HG02885 (cell line): ENCODE measurements around the gene USP6.
"Not testable (repeated sequence)": the region's sequence is repeated elsewhere in the genome, so short reads cannot be mapped to it uniquely, and the experiment has no call there.

ENCODE experiments used
- ATAC-seq: cut with Tn5 transposase; IDR thresholded peaks from one replicate; pipeline ENCODE4 v1.9.1; 2021; ENCODE audit warnings: mild to moderate bottlenecking; ENCODE audit not compliant: unreplicated experiment, poor library complexity

Gene USP6

DNA sequence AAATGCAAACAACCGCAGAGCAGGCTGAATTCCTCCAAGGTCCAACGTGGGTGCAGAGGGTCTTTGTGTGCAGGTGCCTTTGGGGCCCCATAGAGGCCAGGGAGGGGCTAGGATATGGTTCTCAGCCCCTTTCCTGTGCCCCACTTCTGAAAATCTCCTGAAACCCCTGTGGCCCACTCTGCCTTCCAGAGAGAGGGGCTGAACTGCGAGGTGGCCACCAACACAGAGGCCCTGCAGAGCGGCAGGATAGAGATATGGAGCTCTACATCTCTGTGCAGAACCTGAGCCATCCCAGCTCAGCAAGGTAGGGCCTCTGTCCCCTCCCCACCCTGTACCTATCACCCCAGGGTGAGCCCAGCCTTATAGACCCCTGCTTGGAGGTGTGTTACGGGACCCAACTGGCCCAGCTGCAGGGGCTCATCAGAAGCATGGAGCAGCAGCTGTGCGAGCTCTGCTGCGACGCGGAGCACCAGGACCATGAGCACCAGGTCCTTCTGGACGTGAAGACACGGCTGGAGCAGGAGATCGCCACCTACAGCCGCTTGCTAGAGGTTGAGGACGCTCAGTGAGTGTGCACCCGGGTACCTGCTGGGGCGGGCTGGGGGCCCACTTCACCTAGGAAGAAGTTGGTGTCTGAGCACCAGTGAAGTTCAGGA is 5.5 kb downstream of the USP6 start:
- no peak for ATAC-seq

DNA sequence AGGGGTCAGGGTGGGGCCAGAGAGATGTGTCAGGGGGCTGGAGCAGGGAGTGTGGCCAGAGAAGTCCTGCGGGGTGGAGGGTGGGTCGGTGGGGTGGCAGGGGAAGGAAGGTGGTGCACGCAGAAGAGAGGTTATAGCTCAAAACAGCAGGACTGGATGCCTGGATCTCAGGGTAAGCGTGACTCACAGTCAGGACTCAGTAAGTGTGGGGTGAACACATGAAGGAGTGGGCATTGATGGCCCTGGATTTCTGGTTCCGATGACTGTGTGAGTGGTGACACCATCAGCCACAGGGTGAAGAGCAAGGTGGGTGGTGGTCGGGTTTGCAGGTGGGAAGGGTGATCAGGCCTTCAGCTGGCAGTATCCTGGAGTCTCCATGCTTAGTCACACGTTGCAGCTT is 6.2 kb downstream of the USP6 start:
- not testable (repeated sequence) for ATAC-seq

DNA sequence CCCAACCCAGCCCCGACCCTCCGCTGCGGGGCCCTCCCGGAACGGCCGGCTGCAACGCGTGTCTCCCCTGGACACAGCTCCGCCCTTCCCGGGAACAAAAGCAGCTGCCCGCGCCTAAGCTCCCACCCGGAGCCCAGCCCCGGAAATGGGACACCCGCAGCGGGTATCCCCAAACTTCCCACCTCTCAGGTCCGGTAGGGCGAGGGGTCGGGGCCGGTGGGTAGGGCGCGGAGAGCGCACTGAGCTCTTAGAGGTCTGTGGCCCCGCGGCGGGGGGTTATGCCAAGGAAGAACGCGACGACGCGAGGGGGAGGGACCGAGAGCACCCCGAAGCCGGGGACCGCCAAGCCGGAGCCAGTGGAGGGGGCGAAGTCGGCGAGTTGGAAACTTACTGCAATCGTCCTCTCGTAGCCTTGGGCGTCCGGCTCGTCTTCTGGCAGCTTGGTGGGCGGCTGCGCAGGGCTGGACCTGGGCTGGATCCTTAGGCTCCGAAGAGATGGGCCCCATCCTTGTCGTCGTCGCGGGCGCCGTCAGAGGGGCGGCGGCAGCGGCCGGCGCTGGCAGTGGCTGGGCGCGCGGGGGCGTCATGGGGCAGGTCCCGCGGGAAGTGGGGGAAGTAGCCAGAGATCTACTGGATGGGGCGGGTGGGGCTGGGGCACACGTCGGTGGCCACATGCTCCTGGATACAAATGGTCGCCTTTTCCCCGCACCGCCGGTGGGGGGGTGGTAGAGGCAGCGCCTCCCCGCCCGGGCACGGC is 6.9 kb downstream of the USP6 start:
- no peak for ATAC-seq

DNA sequence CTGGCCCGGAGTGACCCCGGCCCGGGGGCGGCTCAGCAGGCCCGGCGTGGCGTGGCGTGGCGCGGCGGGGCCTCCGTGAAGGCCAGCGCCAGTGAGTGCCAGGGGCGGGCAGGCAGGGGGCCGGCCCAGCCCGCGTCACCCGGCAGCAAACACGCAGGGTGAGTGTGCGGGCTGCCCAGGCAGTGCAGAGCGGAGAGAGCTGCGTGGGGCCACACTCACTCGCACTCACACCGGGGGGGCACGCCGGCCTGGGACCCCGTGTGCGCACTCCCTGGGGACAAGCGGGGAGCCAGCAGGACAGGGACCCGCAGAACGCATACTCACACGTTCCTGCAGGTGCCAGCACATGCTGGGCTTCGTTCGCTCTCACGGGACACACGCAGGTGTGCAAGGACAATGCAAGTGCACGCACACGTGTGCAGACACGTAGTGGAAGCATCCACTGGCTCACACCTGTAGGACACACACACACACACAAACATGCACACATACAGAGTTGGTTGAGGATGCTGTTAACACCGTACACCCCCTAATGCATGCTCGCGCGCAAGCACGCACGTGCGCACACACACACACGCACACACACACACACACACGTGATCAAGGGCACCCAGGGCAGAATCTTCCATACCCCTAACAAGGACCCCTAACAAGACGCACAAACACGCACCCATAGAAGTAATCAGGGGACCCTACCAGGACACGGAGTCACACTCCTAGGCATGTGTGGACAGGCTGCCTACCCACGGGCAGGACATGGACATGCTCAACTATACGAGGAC is 7.7 kb downstream of the USP6 start:
- ATAC-seq = no peak

DNA sequence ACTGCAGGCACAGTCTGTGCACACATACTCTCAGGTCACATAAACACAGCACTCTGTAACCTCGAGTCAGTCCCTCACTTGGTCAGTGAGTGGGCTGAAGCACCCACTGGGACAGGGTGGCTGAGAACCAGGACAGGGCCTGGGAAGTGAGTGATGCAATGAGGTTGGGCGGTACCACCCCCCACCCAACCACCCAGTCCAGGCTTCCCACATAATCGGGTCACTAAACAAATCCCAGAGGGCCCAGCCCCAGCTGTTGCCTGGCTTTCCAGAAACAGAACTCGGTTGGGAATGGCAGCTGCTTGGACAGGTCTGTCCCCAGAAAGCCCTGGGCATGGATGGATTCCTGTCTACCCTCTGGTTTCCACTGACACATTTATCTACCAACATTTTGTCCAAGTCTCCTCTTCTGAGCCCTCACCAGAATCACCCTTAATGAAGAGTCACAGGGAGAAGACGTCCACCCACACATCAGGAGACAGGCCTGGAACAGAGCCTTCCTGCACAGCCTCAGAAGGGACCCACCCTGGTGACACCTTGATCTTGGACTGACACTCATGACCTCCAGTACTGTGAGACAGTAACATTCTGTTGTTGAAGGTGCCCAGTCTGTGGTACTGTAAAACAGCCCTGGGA is 8.4 kb downstream of the USP6 start:
- not testable (repeated sequence) for ATAC-seq

DNA sequence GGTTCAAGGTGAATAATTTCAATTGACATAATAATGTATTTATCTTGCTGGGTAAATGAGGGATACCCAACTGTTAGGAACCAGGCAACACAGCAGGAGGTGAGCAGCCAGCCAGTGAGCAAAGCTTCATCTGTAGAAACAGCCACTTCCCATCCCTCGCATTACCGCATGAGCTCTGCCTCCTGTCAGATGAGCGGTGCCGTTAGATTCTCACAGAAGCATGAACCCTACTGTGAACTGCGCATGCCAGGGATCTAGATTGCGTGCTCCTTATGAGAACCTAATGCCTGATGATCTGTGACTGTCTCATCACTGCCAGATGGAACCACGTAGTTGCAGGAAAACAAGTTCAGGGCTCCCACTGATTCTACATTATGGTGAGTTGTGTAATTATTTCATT is 9.1 kb downstream of the USP6 start:
- not testable (repeated sequence) for ATAC-seq

DNA sequence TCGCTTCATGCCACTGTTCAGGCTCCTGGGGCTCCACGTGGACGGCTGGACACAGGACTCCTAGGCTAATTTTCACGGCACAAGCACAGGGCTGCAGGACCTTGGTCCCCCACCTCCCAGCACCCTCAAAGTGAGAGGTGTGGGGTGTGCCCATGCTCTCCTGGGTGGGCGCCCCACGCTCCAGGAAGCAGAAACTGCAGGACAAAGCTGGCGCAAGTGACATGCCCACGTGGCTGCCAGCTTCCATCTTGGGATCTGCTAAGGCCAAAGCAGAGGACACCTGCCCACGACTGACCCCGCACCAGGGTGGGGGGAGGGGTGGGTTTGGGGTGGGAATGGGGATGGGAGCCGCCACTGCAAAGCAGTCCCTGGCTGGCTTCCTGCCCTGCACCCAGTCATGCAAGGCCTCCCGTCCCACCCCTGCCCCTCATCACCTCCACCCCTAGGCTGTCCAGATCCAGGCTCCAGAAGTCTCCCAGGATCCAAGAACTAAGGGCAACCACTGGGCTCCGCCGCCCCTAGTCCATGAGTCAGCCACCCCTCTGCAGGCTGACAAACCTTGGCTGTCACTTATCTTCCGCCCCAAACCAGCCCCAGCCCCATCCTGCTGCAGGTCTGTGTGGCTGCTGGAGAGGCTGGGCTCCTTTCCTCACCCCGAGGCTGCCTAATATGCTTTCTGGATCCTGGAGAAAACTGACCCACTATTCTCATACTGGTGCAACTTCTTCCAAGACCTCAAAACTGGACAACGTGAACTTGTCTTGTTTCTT is 11.1 kb downstream of the USP6 start:
- ATAC-seq = no peak

DNA sequence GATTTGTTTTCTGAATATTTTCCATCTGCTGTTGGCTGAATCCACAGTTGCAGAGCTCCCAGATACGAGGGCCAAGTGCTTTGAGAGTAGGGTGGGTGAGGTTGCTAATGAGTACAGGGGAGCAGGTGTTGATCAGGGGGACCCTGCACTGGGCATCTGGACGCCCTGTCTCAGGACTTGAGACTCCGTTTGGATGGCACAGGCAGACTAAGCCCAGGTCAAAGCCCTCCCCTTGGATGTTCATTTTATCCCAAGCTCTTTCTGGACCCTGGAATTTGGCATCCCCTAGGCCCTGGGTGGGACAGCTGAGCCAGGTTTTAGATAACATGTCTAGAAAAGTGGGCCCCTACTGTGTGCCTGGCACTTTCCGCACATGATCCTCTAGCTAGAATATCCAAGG is 12.1 kb downstream of the USP6 start:
- ATAC-seq = no peak

DNA sequence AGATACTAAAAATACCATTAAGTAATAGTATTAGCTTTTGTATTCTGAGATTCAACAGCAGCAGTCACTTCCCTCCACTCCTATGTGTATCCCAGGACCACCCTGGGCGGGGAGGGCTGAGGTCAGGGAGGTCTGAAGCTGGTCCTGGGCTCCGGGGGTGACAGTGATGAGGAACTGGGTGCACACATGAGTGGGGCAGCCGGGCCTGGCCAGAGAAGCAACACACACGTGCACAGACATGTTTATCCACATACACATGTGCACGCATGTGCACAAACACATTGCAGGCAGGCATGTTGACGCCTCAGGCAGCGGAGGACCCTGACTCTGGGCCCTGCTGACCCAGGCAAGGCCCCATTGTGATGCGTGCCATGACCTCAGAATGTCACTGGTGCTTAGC is 12.6 kb downstream of the USP6 start:
- ATAC-seq = not testable (repeated sequence)

DNA sequence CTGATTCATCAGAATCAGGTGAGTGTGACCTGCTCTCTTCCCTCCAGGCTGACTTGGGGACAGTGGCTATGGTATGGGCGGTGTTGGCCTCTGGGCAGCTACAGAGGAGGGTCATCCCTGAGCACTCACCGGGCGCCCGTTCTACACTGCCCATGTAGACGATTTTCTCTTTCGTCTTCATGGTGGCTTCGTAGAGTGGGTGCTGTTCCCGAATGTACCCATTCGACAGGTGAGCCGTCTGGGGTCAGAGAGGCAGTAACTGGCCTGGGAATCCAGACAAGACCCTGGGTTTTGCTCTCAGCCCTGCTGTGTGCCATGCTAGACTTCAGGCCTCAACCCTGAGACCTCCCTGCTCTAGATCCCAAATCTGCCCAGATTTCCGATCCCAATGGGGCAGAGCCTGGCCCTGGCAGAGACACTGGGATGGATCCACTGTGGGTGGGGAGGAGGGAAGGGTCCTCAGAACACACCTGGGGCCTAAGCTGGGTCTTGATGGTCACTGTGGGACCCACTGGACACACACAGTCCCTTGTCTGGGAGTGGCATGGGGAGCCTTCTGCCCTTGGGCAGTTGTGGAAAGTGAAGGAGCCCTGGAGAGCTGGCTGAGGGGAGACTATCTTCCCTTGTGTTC is 13.2 kb downstream of the USP6 start:
- no peak for ATAC-seq

DNA sequence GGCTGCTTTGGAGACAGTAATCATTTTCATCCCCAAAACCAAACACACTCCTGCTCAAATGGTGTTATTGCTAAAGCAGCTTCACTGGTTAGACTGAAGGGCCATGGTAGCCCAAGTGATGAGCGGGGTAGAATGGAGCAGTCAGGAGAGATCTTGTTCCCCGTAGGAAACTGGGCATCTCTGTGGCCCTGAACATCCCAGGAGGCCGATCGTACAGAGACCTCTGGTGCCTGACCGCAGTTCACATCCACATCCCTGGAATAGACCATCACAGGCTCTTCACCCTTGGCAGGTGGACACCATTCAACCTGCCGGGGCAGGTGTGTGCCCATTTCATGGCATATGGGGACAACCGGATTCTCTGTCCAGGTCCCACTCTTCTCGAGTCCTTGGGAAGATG is 13.9 kb downstream of the USP6 start:
- ATAC-seq = not testable (repeated sequence)

DNA sequence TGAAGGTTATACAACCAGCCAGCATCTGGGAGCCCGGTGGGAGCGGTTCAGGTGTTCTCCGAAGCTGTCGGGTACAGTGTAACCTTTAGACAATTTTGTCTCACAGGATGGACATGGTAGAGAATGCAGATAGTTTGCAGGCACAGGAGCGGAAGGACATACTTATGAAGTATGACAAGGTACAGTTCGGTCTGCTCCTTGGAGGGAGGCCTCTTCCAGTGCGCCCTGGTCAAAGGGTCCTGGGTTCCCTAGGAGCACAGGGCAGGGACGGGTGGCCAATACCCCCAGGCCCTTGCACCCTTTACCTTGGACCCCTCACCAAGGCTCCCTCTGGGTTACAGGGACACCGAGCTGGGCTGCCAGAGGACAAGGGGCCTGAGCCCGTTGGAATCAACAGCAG is 14.4 kb downstream of the USP6 start:
- ATAC-seq = not testable (repeated sequence)

DNA sequence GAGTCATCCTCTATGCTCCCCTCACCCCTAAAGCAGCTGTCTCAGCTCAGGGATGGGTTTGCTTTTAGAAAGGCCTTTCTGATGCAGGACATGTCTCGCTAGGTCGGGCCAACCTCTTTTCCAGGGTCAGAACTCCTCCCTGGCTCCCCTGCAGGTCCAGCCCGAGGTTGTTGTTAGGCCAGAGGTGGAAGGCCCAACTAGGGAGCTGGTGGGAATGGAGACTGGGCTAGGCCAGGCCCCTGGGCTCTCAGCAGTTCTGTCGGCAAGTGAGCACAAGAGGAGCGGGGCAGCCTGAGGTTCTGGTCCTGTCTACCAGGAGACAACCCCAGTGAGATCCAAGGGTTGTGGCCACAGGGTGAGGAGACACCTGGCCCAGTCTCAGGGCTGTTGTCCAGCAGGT is 14.9 kb downstream of the USP6 start:
- ATAC-seq = not testable (repeated sequence)

DNA sequence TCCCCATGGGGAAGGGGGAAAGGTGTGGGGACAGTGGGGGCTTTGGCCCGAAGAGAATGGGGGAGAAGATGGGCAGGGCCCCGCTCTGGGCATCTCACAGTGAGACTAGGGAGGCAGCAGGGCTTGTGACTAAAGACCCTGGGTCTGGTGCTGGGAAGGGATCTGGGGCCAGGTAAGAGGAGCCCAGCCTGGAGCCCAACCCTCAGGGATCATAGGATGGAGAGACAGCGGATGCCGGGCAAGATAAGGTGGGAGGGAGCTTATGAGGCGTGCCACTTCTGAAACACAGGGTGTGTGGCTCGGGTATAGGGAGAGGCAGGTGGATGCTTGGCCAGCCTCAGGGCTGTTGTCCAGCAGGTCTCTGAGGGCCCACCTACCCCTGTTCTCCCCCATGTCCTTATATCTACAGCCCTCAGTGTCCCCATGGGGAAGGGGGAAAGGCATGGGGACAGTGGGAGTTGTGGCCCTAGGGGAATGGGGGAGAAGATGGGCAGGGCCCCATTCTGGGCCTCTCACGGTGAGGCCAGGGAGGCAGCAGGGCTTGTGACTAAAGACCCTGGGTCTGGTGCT is 15.4 kb downstream of the USP6 start:
- ATAC-seq = no peak

DNA sequence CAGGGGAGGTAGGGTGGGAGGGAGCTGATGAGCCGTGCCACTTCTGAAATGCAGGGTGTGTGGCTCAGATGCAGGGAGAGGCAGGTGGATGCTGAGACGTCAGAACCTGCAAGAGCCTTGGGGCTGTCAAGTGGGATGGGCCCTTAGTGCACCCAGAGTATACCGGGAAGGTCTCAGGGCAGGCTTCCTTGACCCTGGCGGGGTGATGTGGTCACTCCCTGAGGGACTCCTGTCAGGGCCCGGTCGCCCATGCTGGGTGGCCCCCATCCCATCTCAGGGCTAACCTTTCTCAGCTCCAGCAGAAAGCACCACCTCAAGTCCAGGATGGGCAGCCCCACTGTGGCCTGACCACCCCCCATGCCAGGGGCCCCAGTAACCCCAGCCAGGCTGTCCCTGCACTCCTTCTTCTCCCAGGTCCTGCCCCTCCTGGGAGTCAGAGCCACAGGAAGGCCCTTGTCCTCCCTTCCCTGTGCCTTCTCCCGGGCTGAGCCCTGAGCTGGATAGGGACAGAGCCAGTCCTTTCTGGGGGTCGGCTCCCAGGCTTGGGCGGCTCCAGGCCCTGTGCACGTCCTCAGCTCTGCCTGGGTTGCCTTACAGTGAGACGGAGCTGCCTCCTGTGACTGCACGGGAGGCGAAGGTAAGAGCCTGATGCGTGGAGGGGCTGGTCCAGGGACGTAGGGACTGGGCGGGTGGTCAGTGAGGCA is 16.1 kb downstream of the USP6 start:
- ATAC-seq = not testable (repeated sequence)

DNA sequence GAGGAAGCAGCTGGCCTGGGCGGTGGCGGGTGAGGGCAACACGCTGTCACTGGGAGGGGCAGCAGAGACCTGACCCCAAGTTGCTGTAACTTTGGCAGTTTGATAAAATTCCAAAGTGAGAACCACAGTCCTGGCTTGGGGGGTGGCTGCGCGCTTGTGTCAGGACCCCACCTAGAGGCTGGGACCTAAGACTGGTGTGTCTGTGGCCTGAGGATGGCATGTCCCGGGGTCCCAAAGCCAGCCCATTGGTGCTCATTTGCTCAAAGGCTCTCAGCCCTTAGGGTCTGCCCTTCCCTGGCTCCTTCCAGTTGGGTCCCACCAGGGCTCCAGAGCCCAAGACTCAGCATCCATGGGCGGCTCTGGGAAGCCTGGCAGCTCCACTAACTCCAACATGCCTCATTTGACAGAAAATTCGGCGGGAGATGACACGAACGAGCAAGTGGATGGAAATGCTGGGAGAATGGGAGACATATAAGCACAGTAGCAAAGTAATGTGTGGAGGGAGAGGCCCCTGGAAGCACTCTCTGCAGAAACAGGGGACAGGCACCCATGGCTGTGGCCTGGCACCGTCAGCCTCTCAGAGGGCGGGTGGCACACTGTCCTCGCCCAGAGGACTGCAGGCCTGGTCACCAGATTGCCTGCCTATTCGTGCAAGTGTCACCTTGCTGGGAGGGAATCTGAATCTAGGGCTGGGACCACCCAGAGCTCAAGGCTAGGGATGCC is 16.8 kb downstream of the USP6 start:
- not testable (repeated sequence) for ATAC-seq

DNA sequence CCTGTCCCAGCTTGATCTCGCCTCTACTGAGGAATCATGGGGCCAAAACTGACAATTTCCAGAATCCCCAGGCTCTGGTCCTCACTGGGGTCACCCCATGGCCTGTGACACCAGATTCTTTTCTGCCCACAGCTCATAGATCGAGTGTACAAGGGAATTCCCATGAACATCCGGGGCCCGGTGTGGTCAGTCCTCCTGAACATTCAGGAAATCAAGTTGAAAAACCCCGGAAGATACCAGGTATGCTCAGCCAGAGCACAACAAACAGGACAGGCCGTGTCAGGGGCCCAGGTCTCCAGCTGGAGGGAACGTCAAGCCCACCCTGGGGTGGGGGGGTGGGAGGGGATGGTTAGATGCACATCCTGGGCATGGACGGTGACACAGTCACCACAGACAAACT is 17.5 kb downstream of the USP6 start:
- ATAC-seq = no peak

DNA sequence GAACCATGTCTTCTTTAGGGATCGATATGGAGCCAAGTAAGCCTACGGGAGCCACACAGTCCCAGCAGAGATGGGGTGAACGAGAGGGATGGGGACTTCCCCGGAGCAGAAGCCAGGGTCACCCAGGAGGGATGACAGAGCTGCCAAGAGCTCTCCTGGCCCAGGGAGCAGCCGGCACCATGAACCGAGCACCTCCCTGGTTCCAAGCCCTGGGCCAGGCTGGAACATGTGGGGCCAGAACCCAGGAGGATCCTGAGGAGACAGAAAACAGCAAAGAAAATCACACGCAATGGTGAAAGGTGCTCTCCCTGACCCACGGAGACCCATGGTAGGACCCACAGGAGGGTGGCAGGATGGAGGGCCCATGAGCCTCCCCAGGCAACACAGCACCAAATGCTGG is 18.1 kb downstream of the USP6 start:
- ATAC-seq = not testable (repeated sequence)
